ENCODE results near the gene DUS1L.

The DUS1L gene

DNA sequence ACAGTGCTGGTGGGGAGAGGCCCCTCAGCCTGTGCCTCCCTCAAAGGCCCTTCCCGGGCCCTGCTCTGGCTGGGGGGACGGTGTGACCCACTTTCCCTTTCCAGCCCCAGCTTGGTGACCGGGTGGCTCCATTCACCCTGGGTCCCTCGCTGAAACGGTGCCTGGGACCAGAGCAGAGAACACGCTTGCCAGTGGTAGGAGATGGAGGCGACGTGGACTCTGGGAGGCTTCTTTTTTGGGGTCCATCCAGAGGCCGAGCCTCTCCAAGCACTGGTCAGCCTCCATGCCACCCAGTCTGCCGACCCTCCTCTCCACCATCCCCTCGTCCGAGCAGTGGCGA lies 50.7 kb downstream of the DUS1L start:
- Histone ChIP-seq H3K4me2 (ENCODE audit: low read length) (no peak overlapping the region), H3K4me3 (ENCODE audit: low read length) (no peak overlapping the region), H3K27me3 (ENCODE audit: control insufficient read depth, insufficient read depth, low read length) (no peaks in the 10 kb centered on the region), H3K36me3 (ENCODE audit: insufficient read depth, low read length) (peaks cover 8% of the 10 kb centered on the region), H3K9me3 (replicated peaks; ENCODE audit: low read length) (no peaks in the 10 kb centered on the region), H3K4me1 (ENCODE audit: control insufficient read depth, insufficient read depth, low read length) (no peaks in the 10 kb centered on the region), H3K9ac (ENCODE audit: low read depth, low read length) (no peak overlapping the region)

DNA sequence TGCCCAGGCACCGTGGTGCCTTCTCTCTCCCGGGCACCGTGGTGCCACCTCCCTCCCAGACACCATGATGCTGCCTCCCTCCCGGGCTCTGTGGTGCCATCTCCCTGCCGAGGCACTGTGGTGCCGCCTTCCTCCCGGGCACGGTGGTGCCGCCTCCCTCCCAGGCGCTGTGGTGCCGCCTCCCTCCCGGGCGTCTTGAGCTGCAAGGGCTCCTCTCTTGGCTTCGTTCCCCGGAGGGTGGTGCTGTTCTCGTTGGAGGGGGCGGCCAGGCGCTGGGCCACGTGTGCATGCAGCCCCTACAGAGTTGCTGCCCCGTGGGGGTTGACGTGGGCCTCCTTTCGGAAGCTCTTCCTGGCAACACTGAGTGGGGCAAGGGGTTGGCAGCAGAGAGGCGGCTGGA lies 51.2 kb downstream of the DUS1L start:
- H3K36me3 ChIP-seq (ENCODE audit: insufficient read depth, low read length) = peaks cover 8% of the 10 kb centered on the region
- H3K9me3 ChIP-seq (replicated peaks; ENCODE audit: low read length) = no peaks in the 10 kb centered on the region
- H3K4me1 ChIP-seq (ENCODE audit: control insufficient read depth, insufficient read depth, low read length) = no peaks in the 10 kb centered on the region
- H3K27me3 ChIP-seq (ENCODE audit: control insufficient read depth, insufficient read depth, low read length) = no peaks in the 10 kb centered on the region
- no peak overlapping the region for H3K4me2 ChIP-seq (ENCODE audit: low read length)
- H3K9ac ChIP-seq (ENCODE audit: low read depth, low read length) = no peak overlapping the region
- H3K4me3 ChIP-seq (ENCODE audit: low read length) = no peak overlapping the region

DNA sequence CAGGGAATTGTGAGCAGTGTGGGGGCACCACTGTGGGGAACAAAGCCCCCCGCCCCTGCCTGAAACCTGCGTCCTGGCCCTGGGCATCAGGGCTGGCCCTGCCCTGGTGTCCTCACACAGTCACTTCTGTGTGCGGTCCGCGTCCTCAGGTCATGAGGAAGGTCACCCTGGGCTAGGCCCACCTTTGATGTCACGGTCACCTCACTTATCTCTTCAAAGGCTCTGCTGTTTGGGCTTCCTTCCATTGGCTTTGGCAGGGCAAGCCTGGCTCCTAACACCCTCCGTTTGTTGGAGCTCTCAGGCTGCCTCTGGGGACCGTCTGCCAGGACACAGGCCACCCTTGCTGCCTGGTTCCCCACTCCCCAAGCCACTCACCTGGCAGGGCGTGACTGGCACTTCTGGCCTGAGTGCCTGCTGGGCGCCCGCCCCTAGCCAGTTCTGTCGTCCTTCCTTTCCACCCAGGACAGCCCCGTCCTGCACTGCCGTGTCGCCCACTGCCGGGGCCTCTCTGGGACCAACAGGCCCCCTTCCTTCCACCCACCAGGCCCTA lies 51.8 kb downstream of the DUS1L start:
- Histone ChIP-seq H3K4me2 (ENCODE audit: low read length) (no peak overlapping the region), H3K9ac (ENCODE audit: low read depth, low read length) (no peak overlapping the region), H3K9me3 (replicated peaks; ENCODE audit: low read length) (no peaks in the 10 kb centered on the region), H3K4me3 (ENCODE audit: low read length) (no peak overlapping the region), H3K4me1 (ENCODE audit: control insufficient read depth, insufficient read depth, low read length) (no peaks in the 10 kb centered on the region), H3K27me3 (ENCODE audit: control insufficient read depth, insufficient read depth, low read length) (no peaks in the 10 kb centered on the region), H3K36me3 (ENCODE audit: insufficient read depth, low read length) (peaks cover 4% of the 10 kb centered on the region)

DNA sequence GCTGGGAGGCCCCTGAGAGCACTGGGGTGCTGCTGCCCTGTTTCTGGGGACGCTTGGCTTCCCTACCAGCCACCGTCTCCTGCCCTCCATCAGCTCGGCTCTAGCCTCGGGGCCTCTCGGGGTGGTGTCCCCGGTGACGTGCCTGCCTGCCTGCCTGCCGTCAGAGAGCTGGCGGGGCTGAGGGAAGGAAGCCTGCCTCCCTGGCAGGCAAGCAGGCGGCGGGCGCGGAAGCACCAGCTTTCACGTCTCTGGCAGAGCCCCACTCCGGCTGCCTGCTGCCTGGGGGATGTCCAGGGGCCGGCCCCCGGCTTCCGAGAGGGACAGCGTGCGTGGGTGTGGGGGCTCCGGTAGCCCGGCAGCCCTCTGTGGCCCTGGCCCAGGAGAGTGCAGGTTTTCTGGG lies 52.3 kb downstream of the DUS1L start:
- Histone ChIP-seq H3K4me2 (ENCODE audit: low read length) (no peak overlapping the region), H3K27me3 (ENCODE audit: control insufficient read depth, insufficient read depth, low read length) (no peaks in the 10 kb centered on the region), H3K9me3 (replicated peaks; ENCODE audit: low read length) (no peaks in the 10 kb centered on the region), H3K4me3 (ENCODE audit: low read length) (no peak overlapping the region), H3K4me1 (ENCODE audit: control insufficient read depth, insufficient read depth, low read length) (no peaks in the 10 kb centered on the region), H3K9ac (ENCODE audit: low read depth, low read length) (no peak overlapping the region), H3K36me3 (ENCODE audit: insufficient read depth, low read length) (no peaks in the 10 kb centered on the region)

DNA sequence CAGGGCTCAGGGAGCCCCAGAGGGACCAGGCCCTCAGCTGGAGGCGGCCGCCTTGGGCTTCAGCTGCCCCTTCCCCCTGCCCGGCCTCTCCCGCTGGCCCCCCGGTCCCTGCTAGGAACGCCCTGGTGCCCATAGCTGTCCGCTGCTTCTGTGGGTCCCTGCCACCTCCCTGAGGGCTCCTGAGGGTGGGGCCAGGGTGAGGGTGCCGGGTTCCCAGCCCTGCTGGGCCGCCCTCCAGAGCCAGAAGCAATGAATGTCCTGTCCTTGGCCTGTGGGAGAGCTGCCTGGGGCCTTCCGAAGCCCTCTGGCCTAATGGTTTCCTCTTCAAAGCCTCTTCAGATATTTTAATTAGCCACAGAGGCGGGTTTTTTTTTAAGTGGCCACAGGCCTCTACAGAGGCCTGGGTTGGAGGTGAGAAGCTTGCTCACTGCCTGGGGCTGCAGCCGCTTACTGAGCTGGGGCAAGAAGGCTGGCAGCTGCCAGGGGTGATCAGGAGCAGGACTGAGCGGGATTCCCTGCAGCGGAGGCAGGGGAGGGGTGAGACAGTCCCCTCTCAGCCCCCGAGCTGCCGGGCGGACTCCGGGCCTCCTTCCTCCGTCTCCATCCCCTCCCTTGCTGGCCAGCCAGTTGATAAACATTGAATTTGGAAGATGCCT lies 52.8 kb downstream of the DUS1L start:
- Histone ChIP-seq H3K36me3 (ENCODE audit: insufficient read depth, low read length) (no peaks in the 10 kb centered on the region), H3K9ac (ENCODE audit: low read depth, low read length) (no peak overlapping the region), H3K27me3 (ENCODE audit: control insufficient read depth, insufficient read depth, low read length) (no peaks in the 10 kb centered on the region), H3K4me3 (ENCODE audit: low read length) (no peak overlapping the region), H3K4me1 (ENCODE audit: control insufficient read depth, insufficient read depth, low read length) (peaks cover 3% of the 10 kb centered on the region), H3K9me3 (replicated peaks; ENCODE audit: low read length) (no peaks in the 10 kb centered on the region), H3K4me2 (ENCODE audit: low read length) (no peak overlapping the region)

DNA sequence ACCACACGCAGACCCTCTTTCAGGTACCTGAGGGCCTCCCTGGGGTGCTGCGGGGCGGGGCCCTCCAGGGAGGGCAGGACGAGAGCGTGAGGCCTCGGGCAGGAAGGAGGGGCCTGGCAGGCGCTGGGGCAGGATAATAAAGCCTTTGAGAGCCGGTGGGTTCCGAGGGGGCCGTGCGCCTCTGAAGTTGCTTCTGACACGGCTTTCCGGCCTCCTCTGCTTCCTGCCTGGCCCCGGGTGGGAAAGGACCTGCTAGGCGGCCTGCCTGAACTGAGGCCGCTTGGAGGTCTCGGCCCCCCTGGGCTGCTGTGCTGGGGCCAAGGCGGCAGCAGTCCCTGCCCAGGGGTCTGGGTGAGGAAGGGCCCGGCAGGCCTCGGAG lies 53.4 kb downstream of the DUS1L start:
- Histone ChIP-seq H3K4me1 (ENCODE audit: control insufficient read depth, insufficient read depth, low read length) (peaks cover 8% of the 10 kb centered on the region), H3K36me3 (ENCODE audit: insufficient read depth, low read length) (no peaks in the 10 kb centered on the region), H3K27me3 (ENCODE audit: control insufficient read depth, insufficient read depth, low read length) (no peaks in the 10 kb centered on the region), H3K4me2 (ENCODE audit: low read length) (no peak overlapping the region), H3K9me3 (replicated peaks; ENCODE audit: low read length) (no peaks in the 10 kb centered on the region), H3K4me3 (ENCODE audit: low read length) (no peak overlapping the region), H3K9ac (ENCODE audit: low read depth, low read length) (no peak overlapping the region)

DNA sequence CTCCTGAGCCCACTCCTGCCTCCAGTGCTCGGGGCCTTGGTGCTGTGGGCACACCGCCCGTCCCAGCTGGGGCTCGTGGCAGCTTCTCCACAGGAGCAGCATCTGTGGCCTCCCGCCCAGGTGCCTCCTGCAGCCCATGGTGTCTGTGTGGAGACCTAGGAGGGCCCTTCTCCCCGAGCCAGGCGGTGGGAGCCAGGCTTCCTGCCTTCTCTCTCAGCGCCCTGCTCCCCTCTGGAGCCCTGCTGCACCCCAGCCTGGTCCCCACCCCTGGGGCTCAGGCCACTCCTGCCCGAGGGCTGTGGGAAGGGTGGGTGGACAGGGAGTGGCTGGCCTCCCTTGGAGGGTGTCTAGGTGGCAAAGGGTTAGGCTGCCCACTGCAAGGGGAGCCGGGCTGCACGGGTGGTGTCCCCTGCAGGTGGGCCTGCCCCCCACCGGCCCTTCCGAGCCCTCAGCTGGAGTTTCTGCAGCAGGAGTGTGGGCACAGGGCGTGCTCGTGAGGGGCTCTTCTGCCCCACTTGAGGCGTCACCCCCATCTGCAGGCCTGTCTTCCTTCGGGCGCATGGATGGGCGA lies 53.9 kb downstream of the DUS1L start:
- no peaks in the 10 kb centered on the region for H3K36me3 ChIP-seq (ENCODE audit: insufficient read depth, low read length)
- no peak overlapping the region for H3K4me2 ChIP-seq (ENCODE audit: low read length)
- H3K4me3 ChIP-seq (ENCODE audit: low read length) = no peak overlapping the region
- no peak overlapping the region for H3K9ac ChIP-seq (ENCODE audit: low read depth, low read length)
- H3K27me3 ChIP-seq (ENCODE audit: control insufficient read depth, insufficient read depth, low read length) = no peaks in the 10 kb centered on the region
- no peaks in the 10 kb centered on the region for H3K9me3 ChIP-seq (replicated peaks; ENCODE audit: low read length)
- H3K4me1 ChIP-seq (ENCODE audit: control insufficient read depth, insufficient read depth, low read length) = peaks cover 13% of the 10 kb centered on the region

DNA sequence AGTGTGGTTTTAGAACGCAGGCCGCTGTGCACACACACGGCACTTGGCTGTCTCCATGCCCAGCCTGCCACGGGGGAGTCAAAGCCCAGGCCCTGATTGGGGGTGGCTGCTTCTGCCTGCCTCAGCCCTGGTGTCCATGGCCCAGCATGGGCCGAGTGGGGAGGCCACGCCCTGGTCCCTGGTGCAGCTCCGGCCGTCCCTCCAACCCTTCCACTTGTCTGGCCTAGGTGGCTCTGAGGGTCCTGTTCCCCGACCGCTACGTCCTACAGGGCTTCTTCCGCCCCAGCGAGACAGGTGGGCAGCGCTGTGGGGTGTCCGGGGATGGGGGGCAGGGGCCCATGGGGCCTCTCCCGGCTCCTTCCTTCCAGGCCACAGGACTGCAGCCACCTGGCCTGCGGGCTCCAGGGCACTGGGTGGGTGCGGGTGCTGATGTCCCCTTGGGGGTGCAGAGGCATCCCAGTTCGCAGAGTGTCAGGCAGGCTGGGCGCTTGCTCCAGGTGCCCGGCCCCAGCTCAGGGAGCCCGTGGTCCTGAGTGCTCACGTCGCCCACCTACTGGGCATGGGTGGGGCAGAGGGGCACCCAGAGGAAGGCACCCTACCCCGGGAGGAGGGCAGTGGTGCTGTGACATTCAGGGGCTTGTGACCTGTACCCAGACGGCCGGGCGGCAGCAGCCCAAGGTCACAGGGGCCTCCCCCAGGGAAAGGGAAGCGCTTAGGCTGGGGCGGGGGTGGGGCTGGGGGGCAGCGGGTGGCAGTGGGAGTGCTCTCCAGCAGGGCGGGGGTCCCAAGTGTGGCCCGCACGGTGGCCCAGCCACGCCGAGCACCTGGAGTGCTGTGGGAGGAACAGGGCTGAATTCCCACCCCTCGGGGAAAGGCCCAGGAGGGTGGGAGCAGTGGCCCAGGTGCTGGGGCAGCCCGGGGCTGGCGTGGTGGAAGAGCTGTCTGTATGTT lies 54.8 kb downstream of the DUS1L start:
- Histone ChIP-seq H3K9ac (ENCODE audit: low read depth, low read length) (no peak overlapping the region), H3K4me3 (ENCODE audit: low read length) (no peak overlapping the region), H3K36me3 (ENCODE audit: insufficient read depth, low read length) (no peaks in the 10 kb centered on the region), H3K4me1 (ENCODE audit: control insufficient read depth, insufficient read depth, low read length) (peaks cover 21% of the 10 kb centered on the region), H3K4me2 (ENCODE audit: low read length) (no peak overlapping the region), H3K27me3 (ENCODE audit: control insufficient read depth, insufficient read depth, low read length) (no peaks in the 10 kb centered on the region), H3K9me3 (replicated peaks; ENCODE audit: low read length) (no peaks in the 10 kb centered on the region)

DNA sequence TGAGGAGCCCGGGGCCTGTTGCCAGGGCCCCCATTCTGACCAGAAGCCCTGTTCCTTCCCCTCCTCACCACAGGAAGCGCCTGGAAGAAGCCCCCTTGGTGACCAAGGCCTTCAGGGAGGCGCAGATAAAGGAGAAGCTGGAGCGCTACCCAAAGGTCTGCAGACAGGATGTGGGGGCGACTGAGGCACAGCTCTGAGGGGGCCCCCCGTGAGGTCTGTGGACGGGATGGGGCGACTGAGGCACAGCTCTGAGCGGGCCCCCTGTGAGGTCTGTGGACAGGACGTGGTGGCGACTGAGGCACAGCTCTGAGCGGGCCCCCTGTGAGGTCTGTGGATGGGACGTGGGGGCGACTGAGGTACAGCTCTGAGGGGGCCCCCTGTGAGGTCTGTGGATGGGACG lies 56.2 kb downstream of the DUS1L start:
- H3K4me2 ChIP-seq (ENCODE audit: low read length) = no peak overlapping the region

DNA sequence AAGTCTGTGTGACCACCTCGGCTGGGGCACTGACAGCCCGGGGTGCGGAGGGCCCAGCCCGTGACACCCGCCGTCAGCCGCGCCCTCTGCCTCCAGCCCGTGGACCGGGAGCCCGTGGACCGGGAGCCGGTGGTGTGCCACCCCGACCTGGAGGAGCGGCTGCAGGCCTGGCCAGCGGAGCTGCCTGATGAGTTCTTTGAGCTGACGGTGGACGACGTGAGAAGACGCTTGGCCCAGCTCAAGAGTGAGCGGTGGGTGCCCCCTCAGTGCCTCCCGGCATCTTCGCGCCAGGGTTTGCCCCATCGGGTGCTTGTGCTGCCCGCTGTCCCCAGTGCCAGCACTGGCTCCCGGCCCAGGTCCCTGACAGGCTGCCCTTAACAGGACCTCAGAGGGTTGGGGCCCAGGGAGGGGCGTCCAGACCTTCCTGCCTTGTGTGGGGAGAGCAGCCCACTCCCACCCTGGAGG lies 56.6 kb downstream of the DUS1L start:
- Histone ChIP-seq H3K9me3 (replicated peaks; ENCODE audit: low read length) (no peaks in the 10 kb centered on the region), H3K4me1 (ENCODE audit: control insufficient read depth, insufficient read depth, low read length) (peaks cover 39% of the 10 kb centered on the region), H3K9ac (ENCODE audit: low read depth, low read length) (no peak overlapping the region), H3K36me3 (ENCODE audit: insufficient read depth, low read length) (no peaks in the 10 kb centered on the region), H3K4me3 (ENCODE audit: low read length) (no peak overlapping the region), H3K27me3 (ENCODE audit: control insufficient read depth, insufficient read depth, low read length) (no peaks in the 10 kb centered on the region), H3K4me2 (ENCODE audit: low read length) (no peak overlapping the region)

More for the DNA sequence above, 56.2 kb downstream of the DUS1L start:
- Histone ChIP-seq H3K4me3 (ENCODE audit: low read length) (no peak overlapping the region), H3K27me3 (ENCODE audit: control insufficient read depth, insufficient read depth, low read length) (no peaks in the 10 kb centered on the region), H3K9ac (ENCODE audit: low read depth, low read length) (no peak overlapping the region), H3K36me3 (ENCODE audit: insufficient read depth, low read length) (no peaks in the 10 kb centered on the region), H3K9me3 (replicated peaks; ENCODE audit: low read length) (no peaks in the 10 kb centered on the region), H3K4me1 (ENCODE audit: control insufficient read depth, insufficient read depth, low read length) (peaks cover 35% of the 10 kb centered on the region)

DNA sequence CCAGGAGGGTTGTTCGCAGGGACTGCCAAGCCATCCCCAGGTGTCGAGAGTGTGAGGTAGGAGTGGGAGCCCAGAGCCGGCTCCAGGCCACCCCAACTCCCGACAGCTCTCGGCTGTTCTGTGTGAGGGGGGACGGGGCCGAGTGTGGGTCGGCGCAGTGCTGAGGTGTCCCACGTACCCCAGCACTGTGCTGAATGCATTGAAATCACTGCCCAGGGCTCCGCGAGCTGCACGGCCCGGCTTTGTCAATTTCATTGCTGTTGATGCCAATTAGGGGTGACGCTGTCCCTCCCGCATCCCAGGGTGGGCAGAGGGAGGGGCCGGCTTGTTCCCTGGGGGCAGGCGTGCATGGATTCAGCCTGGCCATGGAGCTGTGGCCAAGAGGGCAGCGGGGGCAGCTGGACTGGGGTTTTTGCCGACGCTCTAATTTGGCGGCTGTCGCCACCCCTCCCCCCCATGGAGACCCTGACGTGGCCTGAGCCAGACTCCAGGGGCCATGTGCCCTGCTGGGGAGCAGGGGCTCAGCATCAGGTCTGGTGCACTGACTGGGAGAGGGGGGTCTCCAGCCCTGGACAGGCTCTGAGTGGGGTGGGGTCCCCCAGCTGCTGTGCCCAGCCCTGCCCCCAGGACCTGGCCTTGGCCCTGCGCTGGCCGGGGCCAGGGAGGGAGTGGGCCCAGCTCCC lies 57.2 kb downstream of the DUS1L start:
- Histone ChIP-seq H3K9me3 (replicated peaks; ENCODE audit: low read length) (no peaks in the 10 kb centered on the region), H3K4me2 (ENCODE audit: low read length) (no peak overlapping the region), H3K36me3 (ENCODE audit: insufficient read depth, low read length) (no peaks in the 10 kb centered on the region), H3K4me3 (ENCODE audit: low read length) (no peak overlapping the region), H3K27me3 (ENCODE audit: control insufficient read depth, insufficient read depth, low read length) (no peaks in the 10 kb centered on the region), H3K4me1 (ENCODE audit: control insufficient read depth, insufficient read depth, low read length) (peaks cover 44% of the 10 kb centered on the region), H3K9ac (ENCODE audit: low read depth, low read length) (no peak overlapping the region)

Measured in skeletal muscle satellite cell (primary cell).